Forelimb muscle (tissue), 1 donor: ENCODE measurements around the gene RPL27A. TPM values are rescaled to one million over a fixed set of nuclear protein-coding genes. Genes with fewer than 3 reads are reported as not detected.

ENCODE experiments used
- DNase-seq: peaks from one replicate; pipeline ENCODE4 v3.0.0-alpha.2; 2013; ENCODE audit warnings: low read depth
- polyA plus RNA-seq: library from polyadenylated mRNA; unstranded; fragments of 120-200 nt; gene quantifications from one replicate; pipeline ENCODE4 v1.2.1, GENCODE V29; 2013; ENCODE audit not compliant: insufficient read length

The RPL27A gene
- polyA plus RNA-seq, 1 donor, result 3,644 TPM

DNA sequence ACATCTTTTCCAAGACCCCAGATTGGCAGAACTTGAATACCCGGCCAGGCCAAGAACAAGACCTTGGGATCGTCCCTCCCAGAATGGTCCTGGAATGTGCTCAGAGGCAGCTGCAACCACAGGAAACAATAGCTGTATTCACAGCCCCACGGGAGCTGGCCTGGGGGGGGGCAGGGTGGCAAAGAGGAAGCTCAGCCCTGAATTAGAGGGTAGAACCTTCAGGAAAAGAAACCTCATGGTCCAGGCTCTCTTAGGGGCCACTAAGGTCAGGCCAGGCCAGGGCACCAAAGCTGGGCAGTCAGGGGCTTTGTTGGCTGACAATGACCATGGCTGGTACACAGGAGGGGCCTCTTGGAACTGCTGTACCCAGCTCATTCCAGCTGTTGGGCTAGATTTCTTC lies 17.3 kb downstream of the RPL27A start:
- no peak for DNase-seq

GRCh38 chr11:8701891-8702597 lies 19.5 kb downstream of the RPL27A start:
- no peak for DNase-seq

DNA sequence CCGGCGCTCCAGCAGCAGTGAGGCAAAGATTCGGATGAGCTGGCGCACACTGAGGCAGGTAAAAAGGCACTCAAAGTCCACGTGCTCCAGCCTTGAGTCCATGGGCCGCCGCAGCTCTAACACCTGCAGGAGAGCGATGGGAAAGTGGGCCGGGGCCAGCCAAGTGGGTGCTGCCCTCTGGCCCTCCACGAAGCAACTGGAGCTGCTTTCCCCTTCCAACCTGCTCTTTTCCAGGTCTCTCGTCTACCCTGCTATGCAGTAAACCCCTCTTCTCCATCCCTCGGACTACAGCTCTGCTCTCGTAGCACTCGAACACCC lies 20.0 kb downstream of the RPL27A start:
- DNase-seq, result no peak

- no peak for DNase-seq
These were observed 21.5 kb downstream of the RPL27A start for GRCh38 chr11:8704136-8704535.

DNA sequence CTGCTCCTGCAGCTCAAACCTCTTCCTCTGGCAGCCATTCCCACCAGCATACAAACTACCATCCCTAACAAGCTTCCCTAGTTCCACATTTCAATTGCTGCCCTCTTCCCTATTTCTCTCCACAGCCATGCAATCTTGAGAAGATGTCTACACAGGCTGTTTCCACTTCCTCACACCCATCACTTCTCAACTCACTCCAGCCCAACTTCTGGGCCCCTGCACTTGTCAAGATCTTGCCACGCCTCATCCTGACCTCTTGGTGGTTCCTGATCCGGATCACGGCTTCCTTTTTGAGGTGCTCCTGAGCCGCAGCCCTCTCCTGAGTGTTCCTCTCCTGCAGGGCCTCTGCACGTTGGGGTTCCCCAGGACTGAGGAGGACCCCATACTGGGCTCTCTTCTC lies 22.6 kb downstream of the RPL27A start:
- DNase-seq, result no peak

DNA sequence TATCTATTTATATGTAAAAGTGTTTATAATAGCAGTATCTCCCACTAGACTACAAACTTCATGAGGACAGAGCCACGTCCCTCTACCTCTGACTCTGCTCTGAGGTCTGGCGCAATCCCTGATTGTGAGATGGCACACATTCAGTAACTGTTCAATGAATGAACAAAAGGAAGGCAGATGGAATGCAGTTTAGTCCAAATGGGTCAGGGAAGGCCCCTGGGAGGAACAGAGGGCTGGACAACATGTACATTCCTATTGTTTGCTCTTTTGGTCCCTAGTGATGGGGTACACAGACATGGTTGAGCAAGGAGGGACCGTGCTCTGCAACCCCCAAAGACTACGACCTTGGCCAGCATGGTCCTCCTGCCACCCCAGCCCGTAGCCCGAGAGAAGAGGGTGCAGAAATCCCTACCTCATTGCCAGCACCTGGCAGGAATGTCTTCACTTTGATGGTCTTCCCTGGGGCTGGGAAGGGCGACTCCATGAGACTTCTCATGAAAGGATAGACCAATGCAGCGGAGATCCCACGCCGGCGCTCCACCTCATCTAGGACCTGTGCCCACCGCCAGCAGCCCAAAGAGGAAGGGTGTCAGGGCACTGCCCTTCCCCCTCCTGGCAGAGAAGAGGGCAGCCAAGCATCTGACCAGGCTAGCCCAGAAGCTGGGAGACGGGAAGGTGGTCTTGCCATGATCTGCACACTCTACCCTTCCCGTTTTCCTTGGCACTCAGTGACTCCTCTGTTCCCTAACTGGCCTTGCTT lies 24.3 kb downstream of the RPL27A start:
- DNase-seq, result no peak

DNA sequence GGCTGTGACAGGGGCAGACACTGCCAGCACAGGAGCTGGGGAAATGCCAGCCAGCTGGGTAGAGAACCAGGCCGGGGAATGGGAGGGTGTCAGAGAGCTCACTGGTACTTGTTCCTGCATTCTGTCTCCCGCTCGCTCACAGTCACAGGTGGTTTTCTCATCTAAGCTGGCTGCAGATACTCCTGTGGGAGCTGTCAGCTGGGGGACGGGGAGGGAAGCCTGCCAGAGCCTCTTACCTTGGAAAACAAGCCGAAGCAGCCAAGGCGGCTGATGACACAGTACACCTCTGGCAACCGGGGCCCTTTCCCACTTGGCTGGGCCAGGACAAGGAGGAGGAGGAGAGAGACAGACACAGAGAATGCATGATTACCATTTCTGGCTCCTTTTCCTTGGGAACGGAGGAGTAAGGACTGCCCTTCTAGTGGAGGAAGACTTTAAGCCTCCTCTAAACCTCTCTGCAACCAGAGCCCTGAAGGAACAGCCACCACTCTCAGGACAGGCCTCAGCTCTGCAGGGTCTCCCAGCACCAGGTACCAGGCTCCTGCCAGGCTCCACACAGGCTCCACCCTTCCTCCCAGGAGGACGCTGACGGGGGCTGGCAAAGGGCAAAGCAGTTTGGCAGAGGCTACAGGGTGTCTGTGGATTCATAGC lies 25.1 kb downstream of the RPL27A start:
- no peak for DNase-seq

GRCh38 chr11:8709002-8709672 lies 26.5 kb downstream of the RPL27A start:
- peak; percentile 89 for DNase-seq

DNA sequence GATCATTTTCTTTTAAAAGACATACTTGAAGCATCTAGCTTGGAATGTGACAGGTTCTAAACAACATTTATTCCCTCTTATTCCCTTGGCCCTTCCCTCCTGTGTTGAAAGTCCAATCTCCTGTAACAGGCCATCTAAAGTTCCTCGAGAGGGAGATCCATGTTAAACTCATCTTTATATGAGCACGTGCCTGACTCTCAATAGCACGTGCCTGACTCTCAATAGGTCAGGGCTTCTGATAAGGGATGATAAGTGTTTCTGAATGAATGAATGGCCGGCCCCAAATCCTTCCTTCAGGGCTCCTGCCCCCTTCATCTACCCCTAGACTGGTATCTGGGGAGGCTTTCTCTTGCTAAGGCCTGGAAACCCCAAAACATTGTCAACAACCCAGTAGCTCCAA lies 27.2 kb downstream of the RPL27A start:
- no peak for DNase-seq

- no peak for DNase-seq
These were observed 29.4 kb downstream of the RPL27A start for GRCh38 chr11:8711895-8712442.

- no peak for DNase-seq
These were observed 29.9 kb downstream of the RPL27A start for GRCh38 chr11:8712506-8712905.

GRCh38 chr11:8713760-8714454 lies 31.3 kb downstream of the RPL27A start:
- DNase-seq, result no peak

- DNase-seq, result no peak
These were observed 32.1 kb downstream of the RPL27A start for GRCh38 chr11:8714622-8715225.

GRCh38 chr11:8715501-8715900 lies 32.9 kb downstream of the RPL27A start:
- no peak for DNase-seq

DNA sequence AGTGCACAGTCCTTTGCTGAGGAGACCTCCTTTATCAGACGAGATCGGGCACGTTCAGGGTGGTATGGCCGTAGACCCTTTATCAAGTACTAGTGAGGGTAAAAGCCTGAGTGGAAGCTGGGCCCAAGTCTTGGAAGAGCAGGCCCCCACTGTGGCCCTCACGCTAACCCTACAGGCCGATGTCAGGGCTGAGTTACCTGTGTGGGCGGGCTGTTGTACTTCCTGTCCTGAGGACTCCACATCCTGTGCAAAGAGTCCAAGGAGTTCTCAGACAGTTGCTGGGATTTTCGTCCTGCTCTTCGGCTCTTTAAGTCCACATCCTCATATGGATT lies 34.9 kb downstream of the RPL27A start:
- DNase-seq, result no peak

- DNase-seq, result no peak
These were observed 35.5 kb downstream of the RPL27A start for GRCh38 chr11:8717876-8718753.

DNA sequence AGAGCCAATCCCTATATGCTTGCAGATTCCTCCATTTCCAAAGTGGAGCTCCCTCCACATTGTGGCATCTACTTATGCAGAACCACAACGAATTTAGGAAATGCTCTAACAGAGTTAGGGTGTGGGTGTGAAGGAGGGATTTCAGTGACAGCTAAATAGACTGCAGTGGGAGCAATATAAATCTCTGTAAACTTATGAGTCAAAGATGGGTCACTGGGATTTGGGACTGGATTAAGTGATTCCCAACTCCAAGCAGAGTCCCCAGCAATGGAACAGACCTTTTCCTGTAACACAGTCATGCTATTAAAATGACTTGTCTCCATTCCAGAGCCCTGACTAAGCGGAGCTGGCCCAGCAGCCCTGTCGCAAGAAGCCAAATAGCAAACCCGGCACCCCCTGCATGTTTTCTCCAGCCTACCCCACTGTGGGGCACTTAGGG lies 36.6 kb downstream of the RPL27A start:
- no peak for DNase-seq

DNA sequence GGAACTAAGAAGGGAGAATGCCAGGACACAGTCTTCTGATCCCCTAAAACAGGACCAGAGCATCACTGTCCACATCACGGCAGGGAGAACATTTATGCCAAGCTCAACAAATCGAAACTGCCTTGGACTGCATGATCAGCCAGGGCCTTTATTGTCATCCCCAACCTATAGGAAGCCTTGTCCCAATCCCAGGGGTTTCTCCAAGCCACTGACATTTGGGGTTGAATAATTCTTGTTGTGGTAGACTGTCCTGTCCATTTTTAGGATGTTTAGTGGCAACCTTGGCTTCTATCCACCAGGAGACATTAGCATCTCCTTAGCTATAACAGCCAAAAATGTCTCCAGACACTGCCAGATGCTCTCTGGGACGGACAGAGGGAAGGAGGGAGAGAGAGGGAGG lies 37.1 kb downstream of the RPL27A start:
- DNase-seq, result no peak

GRCh38 chr11:8720352-8720751 lies 37.8 kb downstream of the RPL27A start:
- no peak for DNase-seq
